Nephron (organoid): ENCODE data around the gene DENND1B.

Experiments used
- H3K27ac Mint-ChIP-seq, 3 experiments: 2 replicates each; pipeline ENCODE4 v1.8.0; 2020; ENCODE audit warnings: mixed read lengths in 3 of 3, mild to moderate bottlenecking in 2 of 3, moderate library complexity in 1 of 3
- H3K27me3 Mint-ChIP-seq: 2 replicates; pipeline ENCODE4 v1.8.0; 2021; ENCODE audit warnings: low read depth, mild to moderate bottlenecking, moderate library complexity, mixed read lengths
- H3K36me3 Mint-ChIP-seq: 2 replicates; pipeline ENCODE4 v1.8.0; 2020; ENCODE audit warnings: low read depth, mixed read lengths
- H3K4me1 Mint-ChIP-seq: 2 replicates; pipeline ENCODE4 v1.8.0; 2020; ENCODE audit warnings: mixed read lengths
- H3K4me3 Mint-ChIP-seq, 3 experiments: 2 replicates each; pipeline ENCODE4 v1.8.0; 2020; ENCODE audit warnings: mild to moderate bottlenecking in 3 of 3, mixed read lengths in 3 of 3, moderate library complexity in 2 of 3
- H3K9me3 Mint-ChIP-seq: 2 replicates; pipeline ENCODE4 v1.8.0; 2020; ENCODE audit warnings: mixed read lengths
- TF ChIP-seq, protein P1 (sequence below), 3 experiments: fragments of 200-600 bp; sonication (generic); IDR thresholded peaks; one replicate each; pipeline ENCODE4 v1.5.0; 2021; ENCODE audit warnings: antibody characterized with exemption in 3 of 3; ENCODE audit not compliant: unreplicated experiment in 3 of 3

The DENND1B gene

DNA sequence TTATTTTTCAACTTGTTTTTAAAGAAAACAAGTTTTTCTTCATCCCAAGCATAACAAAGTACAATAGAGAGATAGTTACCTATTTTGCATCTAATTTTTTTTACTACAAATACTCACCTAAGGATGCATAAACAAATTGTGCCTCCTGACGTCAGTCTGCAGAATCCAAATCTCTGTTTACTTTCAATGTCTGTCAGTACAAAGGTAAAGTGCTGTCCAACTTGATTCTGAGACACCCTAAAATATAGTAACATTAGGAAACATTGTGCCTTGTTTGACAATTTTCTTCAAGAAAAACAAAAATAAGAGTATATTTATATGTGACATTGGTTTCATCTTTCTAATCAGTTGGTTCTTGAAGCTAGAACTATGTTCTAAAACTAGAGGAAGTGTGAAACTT lies 103.4 kb downstream of the DENND1B start:
- Mint-ChIP-seq H3K27ac (no peak overlapping the region), H3K27me3 (no peaks in the 10 kb centered on the region), H3K4me3 (no peak overlapping the region), H3K36me3 (no peaks in the 10 kb centered on the region), H3K4me1 (peaks cover 4% of the 10 kb centered on the region), H3K9me3 (no peaks in the 10 kb centered on the region)
- TF ChIP-seq, protein P1, sequence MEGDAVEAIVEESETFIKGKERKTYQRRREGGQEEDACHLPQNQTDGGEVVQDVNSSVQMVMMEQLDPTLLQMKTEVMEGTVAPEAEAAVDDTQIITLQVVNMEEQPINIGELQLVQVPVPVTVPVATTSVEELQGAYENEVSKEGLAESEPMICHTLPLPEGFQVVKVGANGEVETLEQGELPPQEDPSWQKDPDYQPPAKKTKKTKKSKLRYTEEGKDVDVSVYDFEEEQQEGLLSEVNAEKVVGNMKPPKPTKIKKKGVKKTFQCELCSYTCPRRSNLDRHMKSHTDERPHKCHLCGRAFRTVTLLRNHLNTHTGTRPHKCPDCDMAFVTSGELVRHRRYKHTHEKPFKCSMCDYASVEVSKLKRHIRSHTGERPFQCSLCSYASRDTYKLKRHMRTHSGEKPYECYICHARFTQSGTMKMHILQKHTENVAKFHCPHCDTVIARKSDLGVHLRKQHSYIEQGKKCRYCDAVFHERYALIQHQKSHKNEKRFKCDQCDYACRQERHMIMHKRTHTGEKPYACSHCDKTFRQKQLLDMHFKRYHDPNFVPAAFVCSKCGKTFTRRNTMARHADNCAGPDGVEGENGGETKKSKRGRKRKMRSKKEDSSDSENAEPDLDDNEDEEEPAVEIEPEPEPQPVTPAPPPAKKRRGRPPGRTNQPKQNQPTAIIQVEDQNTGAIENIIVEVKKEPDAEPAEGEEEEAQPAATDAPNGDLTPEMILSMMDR (IDR thresholded peaks at IDR 0.05; ENCODE audit: unreplicated experiment in 3 of 3), result no peak

GRCh38 chr1:197671140-197671539 lies 104.1 kb downstream of the DENND1B start:
- TF ChIP-seq, protein P1 (IDR thresholded peaks at IDR 0.05; ENCODE audit: unreplicated experiment in 3 of 3), result no peak
- Mint-ChIP-seq H3K36me3 (no peaks in the 10 kb centered on the region), H3K4me3 (no peak overlapping the region), H3K27me3 (no peaks in the 10 kb centered on the region), H3K9me3 (no peaks in the 10 kb centered on the region), H3K27ac (no peak overlapping the region), H3K4me1 (peaks cover 4% of the 10 kb centered on the region)

DNA sequence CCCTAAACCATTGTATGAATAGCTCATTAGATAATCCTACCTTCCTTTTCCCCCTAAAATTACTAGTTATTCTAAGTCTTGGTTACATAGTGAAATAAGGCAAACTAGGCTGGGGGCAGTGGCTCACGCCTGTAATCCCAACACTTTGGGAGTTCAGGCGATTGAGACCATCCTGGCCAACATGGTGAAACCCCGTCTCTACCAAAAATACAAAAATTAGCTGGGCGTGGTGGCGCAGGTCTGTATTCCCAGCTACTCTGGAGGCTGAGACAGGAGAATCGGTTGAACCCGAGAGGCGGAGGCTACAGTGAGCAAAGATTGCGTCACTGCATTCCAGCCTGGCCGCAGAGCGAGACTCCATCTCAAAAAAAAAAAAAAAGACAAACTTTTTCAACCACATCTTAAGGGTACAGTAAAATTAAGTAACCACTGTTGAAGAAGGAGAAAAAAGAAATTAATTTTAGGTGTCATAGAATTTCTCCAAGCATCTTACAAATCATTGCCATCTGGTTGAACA lies 108.5 kb downstream of the DENND1B start:
- Mint-ChIP-seq H3K27ac (no peak overlapping the region), H3K9me3 (no peaks in the 10 kb centered on the region), H3K36me3 (no peaks in the 10 kb centered on the region), H3K4me3 (no peak overlapping the region), H3K4me1 (no peaks in the 10 kb centered on the region), H3K27me3 (no peaks in the 10 kb centered on the region)
- TF ChIP-seq, protein P1 (IDR thresholded peaks at IDR 0.05; ENCODE audit: unreplicated experiment in 3 of 3), result no peak

DNA sequence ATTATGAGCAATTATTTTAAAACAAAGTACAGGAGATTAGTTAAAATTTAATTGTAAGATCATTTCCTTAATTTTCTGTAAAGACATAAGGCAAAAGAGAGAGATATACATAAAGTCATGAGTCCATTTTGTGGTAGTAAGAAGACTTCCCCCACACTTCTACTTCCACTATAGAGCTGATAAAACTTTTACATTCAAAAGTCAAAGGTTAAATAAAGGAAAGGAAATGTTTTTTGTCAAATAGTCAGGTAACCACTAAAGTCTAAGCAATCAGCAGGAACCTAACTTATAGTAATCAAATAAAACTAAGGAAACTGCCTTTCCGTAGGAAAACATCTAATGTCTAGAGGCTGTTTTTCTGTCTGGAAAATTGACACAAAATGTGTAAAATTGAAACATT lies 110.9 kb downstream of the DENND1B start:
- no peaks in the 10 kb centered on the region for H3K36me3 Mint-ChIP-seq
- no peak overlapping the region for H3K27ac Mint-ChIP-seq
- H3K9me3 Mint-ChIP-seq, result no peaks in the 10 kb centered on the region
- H3K4me3 Mint-ChIP-seq, result no peak overlapping the region
- no peaks in the 10 kb centered on the region for H3K4me1 Mint-ChIP-seq
- TF ChIP-seq, protein P1 (IDR thresholded peaks at IDR 0.05; ENCODE audit: unreplicated experiment in 3 of 3), result no peak
- no peaks in the 10 kb centered on the region for H3K27me3 Mint-ChIP-seq

GRCh38 chr1:197663162-197663953 lies 111.9 kb downstream of the DENND1B start:
- no peak overlapping the region for H3K27ac Mint-ChIP-seq
- TF ChIP-seq, protein P1 (IDR thresholded peaks at IDR 0.05; ENCODE audit: unreplicated experiment in 3 of 3), result no peak
- no peaks in the 10 kb centered on the region for H3K36me3 Mint-ChIP-seq
- no peaks in the 10 kb centered on the region for H3K4me1 Mint-ChIP-seq
- no peak overlapping the region for H3K4me3 Mint-ChIP-seq
- H3K9me3 Mint-ChIP-seq, result no peaks in the 10 kb centered on the region
- no peaks in the 10 kb centered on the region for H3K27me3 Mint-ChIP-seq

GRCh38 chr1:197660389-197660788 lies 114.9 kb downstream of the DENND1B start:
- no peak overlapping the region for H3K27ac Mint-ChIP-seq
- H3K9me3 Mint-ChIP-seq, result no peaks in the 10 kb centered on the region
- TF ChIP-seq, protein P1 (IDR thresholded peaks at IDR 0.05; ENCODE audit: unreplicated experiment in 3 of 3), result no peak
- H3K4me1 Mint-ChIP-seq, result no peaks in the 10 kb centered on the region
- H3K4me3 Mint-ChIP-seq, result no peak overlapping the region
- no peaks in the 10 kb centered on the region for H3K27me3 Mint-ChIP-seq
- H3K36me3 Mint-ChIP-seq, result peaks cover 3% of the 10 kb centered on the region
